GM21528 (cell line): ENCODE data around the gene SERPINB4.
A peak's percentile ranks its signal among the peaks of the same experiment; 100 is the strongest.

ENCODE experiments used
- ATAC-seq: cut with Tn5 transposase; IDR thresholded peaks from one replicate; pipeline ENCODE4 v1.9.1; 2021; ENCODE audit warnings: mild to moderate bottlenecking, moderate library complexity; ENCODE audit not compliant: unreplicated experiment, low FRiP score

Gene SERPINB4

DNA sequence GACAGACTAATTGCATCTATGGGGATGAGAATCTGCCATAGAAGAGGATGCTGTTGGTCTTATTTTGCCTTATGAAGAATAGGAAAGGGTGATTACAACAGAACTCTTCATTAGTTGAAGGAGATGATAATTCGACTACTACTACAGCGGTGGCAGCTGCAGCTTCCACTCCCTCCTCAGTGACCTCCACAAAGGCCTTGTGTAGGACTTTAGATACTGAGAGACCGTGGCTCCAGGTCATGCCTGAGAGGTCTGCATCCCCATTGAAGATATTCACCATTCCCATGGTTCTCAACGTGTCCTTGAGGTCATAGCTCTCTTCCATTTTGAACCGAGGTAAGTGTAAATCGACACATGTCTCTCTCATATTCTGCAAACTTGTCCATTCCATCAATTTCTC, 6.4 kb downstream of the SERPINB4 start:
- no peak for ATAC-seq

DNA sequence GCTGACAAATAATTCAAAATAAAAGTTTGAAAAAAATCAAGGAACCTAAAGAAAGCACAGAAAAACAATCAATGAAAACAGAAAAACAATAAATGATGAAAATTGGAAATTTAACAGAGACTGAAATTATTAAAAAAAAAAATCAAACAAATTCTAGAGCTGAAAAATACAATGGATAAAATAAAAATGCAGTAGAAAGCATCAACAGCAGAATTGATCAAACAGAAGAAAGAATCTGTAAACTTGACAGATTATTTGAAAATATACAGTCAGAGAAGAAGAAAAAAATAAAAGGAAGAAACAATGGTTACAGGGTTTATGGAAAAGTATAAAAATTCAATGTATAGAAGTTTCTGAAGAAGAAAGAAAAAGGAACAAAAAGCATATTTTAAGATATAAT, 16.2 kb downstream of the SERPINB4 start:
- ATAC-seq = no peak

DNA sequence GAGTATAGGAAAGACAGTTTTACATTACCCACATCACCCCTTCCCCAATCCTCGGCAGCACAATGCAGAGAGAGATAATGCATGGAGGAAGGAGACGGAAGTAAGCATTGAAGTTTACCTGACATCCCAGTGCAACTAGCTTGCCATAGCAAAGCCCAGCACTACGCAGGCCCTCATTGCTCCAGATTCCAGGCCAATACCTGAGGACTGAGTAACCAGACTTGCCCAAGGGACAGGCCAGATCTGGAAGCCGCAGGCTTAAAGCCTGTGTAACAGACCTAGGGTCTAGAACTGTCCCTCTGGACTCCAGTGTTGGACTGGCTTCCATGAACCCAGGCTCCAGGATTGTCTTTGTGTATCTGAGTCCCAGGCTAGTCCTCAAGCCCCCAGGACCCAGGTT, 17.6 kb downstream of the SERPINB4 start:
- no peak for ATAC-seq

DNA sequence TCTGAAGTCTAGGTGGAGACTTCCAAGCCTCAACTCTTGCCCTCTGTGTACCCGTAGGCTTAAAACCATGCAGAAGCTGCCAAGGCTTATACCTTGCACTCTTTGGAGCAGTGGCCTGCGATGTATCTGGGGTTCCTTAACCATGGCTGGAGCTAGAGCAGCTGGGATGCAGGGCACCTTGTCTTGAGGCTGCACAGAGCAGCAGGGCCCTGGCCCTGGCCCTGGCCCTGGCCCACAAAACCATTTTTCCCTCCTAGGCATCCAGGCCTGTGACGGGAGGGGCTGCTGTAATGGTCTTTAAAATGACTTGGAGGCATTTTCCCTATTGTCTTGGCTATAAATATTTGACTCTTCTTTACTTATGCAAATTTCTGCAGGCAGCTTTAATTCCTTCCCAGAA, 19.2 kb downstream of the SERPINB4 start:
- no peak for ATAC-seq

DNA sequence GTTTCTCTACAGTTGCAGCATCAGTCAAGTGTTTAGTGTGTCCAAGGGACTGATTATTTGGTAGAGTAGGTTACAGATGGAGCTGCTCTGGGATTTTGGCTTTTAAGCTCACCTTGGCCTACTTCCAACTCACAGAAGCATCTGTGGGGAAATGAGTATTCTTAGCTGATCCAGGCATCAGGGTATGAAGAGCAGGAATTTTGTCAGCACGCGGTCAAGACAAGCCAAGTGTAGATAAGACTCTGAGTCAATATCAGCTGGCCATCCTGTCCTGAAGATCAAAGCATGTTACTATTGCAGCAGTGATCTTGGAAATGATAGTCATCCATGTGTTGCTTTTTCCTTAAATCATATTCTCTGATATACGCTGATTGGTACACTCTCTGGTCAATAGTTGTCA, 24.4 kb downstream of the SERPINB4 start:
- ATAC-seq = no peak

DNA sequence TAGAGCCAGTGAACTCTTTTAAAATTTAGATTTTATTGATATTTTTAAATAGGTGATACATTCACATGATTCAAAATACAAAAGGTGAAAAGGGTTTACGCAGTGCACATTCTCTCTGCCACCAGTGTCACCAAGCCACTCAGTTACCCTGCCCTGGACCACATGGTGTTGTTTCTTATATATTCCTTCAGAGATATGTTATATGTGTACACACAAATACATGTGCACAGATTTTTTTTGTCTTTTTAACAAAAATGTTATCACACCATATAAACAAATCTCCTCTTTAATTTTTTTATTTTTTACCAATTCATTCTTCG, 26.2 kb downstream of the SERPINB4 start:
- no peak for ATAC-seq

DNA sequence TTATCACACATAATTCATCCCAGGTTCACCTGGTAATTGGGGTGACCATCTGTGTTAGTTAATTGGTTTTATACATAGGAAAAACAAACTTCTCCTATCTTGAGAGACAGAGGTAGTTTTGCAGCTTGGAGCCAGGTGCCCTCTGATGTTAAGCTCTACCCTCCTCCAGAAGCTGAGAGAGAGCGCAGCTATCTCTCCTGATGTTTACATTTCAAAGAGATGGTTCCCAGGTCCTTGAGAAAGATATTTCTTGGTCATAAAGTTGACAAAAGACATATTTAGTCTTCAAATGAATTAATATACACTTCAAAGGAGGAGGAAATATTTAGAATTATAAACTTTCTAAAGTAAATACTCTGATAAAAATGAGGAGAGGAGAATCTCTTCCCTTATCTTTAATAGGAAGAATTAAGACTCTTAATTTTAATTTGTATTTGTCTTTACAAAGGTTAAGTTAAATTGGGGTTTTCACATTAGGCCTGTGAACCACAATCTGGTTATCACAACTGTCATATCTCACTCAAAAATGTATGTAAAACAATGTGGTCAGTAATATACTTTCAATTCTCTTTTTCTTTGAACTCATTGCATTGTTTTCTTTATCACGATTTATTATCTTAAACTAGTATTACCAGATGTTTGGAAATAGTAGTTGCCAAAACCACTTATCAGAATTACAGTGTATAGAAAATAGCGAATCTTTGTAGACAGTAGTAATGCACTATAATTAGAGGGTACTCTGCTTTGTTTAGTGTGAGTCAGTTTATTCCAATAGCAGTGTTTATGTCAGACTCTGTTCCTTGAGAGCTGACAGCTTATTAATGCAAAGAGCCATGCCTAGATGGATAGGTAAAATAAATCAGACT, 26.8 kb downstream of the SERPINB4 start:
- ATAC-seq = peak; percentile 76

DNA sequence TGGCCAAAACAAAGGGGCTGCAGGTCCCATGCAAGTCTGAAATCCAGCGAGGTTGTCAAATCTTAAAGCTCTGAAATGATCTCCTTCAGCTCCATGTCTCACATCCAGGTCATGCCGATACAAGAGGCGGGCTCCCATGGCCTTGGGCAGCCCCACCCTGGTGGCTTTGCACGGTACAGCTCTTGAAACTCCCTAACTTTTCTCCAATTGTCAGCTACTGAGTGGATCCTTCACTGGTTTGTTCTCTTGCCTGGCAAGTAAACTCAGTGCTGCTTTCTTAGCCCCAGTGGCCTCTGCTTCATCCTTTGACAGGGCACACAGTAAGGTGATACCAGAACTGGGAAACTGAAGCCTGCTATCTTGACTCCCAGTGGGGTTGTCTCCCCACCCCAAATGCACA, 30.6 kb downstream of the SERPINB4 start:
- ATAC-seq = no peak

DNA sequence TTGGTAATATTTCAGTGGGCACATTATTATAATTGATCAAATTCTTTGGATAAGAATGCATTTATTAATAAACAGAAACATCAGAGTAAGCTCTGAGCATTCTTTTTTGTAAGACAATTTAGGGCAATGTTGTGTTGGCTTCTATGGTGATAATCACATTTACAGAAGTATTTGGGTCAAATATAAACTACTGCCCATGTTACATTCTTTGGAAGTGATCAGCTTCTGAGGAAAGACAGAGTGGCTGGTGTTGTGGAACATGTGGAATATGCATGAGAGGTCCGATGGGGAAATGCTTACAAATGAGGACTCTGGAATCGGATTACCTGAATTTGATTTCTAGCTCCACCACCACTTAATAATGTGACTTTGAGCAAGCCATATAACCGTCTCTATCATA, 37.5 kb downstream of the SERPINB4 start:
- ATAC-seq = no peak

DNA sequence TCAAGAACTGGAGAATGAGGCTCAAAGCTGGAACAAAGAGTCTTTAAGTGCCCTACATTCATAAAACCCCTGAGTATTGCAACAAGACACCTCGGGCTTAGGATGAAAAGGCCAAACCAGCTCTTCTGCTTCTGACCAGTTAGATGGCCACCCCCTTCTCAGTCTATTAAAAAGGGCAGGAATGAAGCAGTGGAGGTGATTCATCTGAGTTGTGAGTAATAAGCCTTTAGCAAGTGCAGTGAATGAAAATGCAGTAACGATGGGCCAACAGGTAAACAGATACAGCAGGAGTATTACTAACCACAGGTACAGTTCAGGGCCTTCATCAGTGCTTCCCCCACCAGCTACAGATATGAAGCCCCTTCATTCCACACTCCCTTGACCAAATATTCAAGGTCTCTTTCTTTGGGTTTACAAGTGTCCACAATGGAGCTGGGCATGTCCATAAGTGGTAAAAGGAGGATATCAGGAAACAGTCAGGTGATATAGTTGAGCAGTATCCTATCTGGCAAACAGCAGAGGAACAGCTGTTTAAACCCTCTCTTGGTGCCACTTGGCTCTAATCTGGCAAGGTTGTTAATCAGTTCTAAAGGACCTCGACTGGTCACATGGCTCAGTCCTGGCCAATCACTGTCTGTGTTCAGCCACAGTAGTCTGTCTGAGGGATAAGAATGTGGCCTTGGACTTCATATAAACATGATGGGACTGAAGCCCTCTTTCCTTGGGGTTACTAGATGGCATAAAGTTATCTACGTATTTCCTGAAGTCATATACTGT, 39.1 kb downstream of the SERPINB4 start:
- ATAC-seq = no peak

DNA sequence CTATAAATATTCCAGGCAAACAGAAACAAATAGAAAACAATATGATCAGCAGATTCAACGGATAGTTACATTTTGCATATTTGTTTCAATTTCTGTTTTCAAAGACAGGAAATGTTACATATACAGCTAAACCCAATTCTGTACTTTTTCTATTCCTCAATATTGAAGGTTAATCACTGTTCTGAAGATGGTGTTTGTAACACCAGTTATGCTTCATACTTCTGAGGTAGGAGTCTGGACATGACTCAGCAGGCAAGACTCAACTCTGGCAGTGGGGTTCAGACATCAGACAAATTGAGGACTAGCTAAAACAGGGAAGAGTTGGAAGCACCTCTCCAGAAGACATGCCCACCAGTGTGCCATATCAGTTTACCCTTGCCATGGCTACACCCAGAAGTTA, 40.3 kb downstream of the SERPINB4 start:
- peak; percentile 97 for ATAC-seq

DNA sequence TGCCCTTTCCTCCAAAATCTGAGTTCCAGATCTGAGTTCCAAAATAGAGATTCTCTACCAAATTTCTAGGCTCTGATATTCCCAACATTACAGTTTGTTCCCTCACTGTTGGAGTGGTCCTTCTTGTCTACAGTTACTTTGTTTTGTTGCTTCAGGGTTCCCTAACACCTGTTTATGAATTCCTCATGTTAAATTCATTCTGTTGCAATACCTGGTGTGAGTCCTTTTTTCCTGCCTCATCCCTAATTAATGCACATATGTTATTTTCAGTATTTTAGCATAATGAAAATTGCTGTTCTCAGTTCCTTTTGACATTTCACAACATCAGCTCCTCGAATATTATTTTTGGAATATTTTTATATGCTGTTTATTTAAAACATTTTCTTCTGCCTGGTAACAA, 40.7 kb downstream of the SERPINB4 start:
- ATAC-seq = no peak

DNA sequence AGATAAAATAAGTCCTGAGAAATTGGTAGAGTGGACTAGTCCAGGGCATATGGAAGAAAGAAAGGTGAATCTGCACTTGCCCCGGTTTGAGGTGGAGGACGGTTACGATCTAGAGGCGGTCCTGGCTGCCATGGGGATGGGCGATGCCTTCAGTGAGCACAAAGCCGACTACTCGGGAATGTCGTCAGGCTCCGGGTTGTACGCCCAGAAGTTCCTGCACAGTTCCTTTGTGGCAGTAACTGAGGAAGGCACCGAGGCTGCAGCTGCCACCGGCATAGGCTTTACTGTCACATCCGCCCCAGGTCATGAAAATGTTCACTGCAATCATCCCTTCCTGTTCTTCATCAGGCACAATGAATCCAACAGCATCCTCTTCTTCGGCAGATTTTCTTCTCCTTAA, 47.1 kb downstream of the SERPINB4 start:
- ATAC-seq = no peak

DNA sequence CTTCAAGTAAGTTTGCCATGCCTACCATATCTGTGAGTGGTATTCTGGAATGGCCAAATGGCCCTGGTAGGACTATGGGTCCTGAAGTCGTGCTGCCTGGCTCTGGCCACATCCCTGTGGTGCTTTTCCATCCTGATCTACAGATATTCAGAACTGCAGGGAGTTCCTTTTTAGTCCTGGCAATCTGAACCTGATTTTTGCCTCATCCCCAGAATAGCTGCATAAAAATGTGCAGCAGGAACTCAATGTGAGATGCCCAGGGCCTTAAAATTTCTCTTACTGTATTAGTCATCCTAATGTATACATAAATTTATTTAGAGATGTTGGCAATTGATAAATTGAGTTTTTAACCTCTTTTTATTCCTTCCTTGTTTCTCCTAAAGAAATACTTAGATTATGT, 51.6 kb downstream of the SERPINB4 start:
- no peak for ATAC-seq

DNA sequence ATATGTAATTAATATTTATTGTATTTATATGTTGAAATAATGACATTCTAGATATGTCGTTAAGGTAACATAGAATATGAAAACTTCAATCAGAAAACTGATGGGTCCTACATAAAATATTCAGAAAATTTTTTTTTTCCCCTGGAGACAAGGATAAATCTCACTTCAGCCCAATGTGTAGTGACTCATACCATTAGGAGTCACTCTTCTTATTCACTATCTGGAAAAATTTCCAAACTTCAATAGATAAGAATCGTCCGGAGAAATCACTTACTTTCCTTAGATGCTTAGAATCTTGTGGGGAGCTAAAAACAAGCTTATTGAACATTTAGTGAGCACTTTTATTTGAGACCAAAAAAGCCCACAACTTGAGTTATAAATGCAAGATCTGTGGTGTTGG, 52.3 kb downstream of the SERPINB4 start:
- ATAC-seq = no peak

DNA sequence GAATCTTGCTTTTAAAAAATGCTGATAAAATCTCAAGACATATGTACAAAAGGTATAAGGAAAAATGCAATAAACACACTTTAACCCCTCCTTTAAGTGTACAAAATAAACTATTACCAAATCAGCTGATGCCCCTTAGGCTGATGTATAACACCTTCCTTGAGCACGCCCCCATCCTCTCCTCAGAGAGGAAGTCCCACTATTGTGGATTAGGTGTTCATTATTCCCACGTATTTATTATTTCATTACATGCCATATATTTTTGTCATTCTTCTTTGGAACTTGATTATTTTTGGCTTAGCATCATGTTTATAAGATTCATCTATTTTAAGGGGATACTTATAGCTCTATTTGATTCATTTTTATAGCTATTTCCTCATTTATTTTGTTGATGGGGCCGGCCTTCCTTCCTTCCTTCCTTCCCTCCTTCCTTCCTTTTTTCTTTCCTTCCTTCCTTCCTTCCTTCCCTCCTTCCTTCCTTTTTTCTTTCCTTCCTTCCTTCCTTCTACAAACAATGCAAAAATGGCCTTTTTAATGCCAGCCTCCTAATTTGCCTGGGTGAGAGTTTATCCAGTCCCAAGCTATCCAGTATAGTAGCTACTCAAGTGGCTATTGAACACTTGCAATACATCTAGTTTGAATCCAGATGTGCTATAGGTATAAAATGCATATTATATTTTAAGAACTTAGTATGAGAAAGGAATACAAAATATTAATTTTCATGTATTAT, 52.9 kb downstream of the SERPINB4 start:
- ATAC-seq = no peak

DNA sequence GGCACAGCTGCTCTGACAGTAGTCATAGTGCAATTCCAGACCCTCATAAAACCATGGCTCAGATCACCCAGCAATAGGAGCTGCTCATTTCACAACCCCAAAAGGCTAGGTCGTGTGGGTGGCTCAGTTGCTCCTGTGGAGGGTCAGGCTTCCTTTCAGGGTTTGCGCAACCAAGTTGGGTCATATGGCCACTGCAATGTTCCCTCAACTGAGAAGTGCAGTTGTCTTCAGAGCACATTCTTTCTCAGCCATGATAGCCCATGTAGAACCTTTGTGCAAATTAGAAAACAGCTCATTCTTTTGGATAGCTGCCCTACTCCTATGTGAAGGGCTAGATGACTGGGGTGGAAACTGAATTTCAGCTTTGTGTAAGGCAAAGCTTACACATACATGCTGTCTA, 53.7 kb downstream of the SERPINB4 start:
- ATAC-seq = no peak

DNA sequence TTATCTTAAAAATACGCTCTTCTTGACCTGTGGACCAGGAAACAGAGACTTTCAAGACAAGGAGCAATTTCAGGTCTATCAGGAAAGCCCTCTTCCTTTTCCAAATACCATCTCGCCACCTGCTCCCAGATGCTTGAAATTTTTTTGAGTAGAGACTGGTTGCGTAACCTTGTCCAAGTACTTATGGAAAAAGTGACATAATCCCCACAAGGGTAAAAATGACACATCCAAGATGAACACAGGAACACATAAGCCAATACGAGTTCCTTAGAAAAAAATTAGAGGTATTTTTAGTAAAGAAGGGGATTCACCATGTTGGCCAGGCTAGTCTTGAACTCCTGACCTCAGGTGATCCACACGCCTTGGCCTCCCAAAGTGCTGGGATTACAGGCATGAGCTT, 55.1 kb downstream of the SERPINB4 start:
- no peak for ATAC-seq
